DMS114 treated with DMSO at 0.1 percent for 48 hours (cell line): Measurements from ENCODE around the gene IL2RA.
"Not testable (repeated sequence)": the region's sequence is repeated elsewhere in the genome, so short reads cannot be mapped to it uniquely, and the experiment has no call there.

Experiments
- DNase-seq: peaks from one replicate; lab custom pipeline; 2025; ENCODE audit not compliant: unreplicated experiment; lab: John Stamatoyannopoulos, UW

Gene IL2RA

GRCh38 chr10:6062101-6062771 is at the start of gene IL2RA:
Gene IL2RA, minus strand, starts transcription at chr10:6062367. Its CDS starts 216 bp downstream, at chr10:6062151.
- DNase-seq: no peak

GRCh38 chr10:6110136-6110535 is 48.0 kb upstream of the IL2RA start:
- DNase-seq: no peak

- no peak for DNase-seq
Measured at GRCh38 chr10:6109444-6109775, 47.2 kb upstream of the IL2RA start.

- DNase-seq: peak; percentile 45
Measured at GRCh38 chr10:6108631-6109443, 46.7 kb upstream of the IL2RA start.

- no peak for DNase-seq
Measured at GRCh38 chr10:6108072-6108471, 45.9 kb upstream of the IL2RA start.

GRCh38 chr10:6107616-6108015 is 45.4 kb upstream of the IL2RA start:
- not testable (repeated sequence) for DNase-seq

GRCh38 chr10:6103591-6103990 is 41.4 kb upstream of the IL2RA start:
- DNase-seq: no peak

- DNase-seq: no peak
Measured at GRCh38 chr10:6102128-6102527, 40.0 kb upstream of the IL2RA start.

GRCh38 chr10:6101181-6101580 is 39.0 kb upstream of the IL2RA start:
- DNase-seq: no peak

GRCh38 chr10:6100370-6100769 is 38.2 kb upstream of the IL2RA start:
- no peak for DNase-seq

- DNase-seq: no peak
Measured at GRCh38 chr10:6098156-6098555, 36.0 kb upstream of the IL2RA start.

GRCh38 chr10:6097063-6097462 is 34.9 kb upstream of the IL2RA start:
- no peak for DNase-seq

GRCh38 chr10:6095810-6096570 is 33.8 kb upstream of the IL2RA start:
- DNase-seq: no peak

GRCh38 chr10:6092731-6093130 is 30.6 kb upstream of the IL2RA start:
- no peak for DNase-seq

GRCh38 chr10:6091630-6092029 is 29.5 kb upstream of the IL2RA start:
- peak; percentile 21 for DNase-seq

- no peak for DNase-seq
Measured at GRCh38 chr10:6089334-6090219, 27.4 kb upstream of the IL2RA start.

- DNase-seq: peak; percentile 91
Measured at GRCh38 chr10:6088721-6089333, 26.7 kb upstream of the IL2RA start, which contains the start of gene RBM17. Gene RBM17, plus strand, starts transcription at chr10:6089034. Its CDS starts 8,032 bp downstream, at chr10:6097066.

GRCh38 chr10:6086375-6087233 is 24.4 kb upstream of the IL2RA start:
- peak; percentile 92 for DNase-seq
